Lower leg skin (tissue), 4 donors: ENCODE results near the gene HP1BP3. TPM values are rescaled to one million over a fixed set of nuclear protein-coding genes. Genes with fewer than 3 reads are reported as not detected.
A peak's percentile ranks its signal among the peaks of the same experiment; 100 is the strongest.

ENCODE experiments used
- DNase-seq, 2 donors: peaks; one replicate each; pipeline ENCODE4 v3.0.0-alpha.2; 2019; ENCODE audit warnings: low spot score in 2 of 2
- H3K4me3 ChIP-seq: fragments of 200-600 bp; sonication (generic); 2 replicates; pipeline ENCODE4 v1.5.1; 2017; ENCODE audit warnings: mild to moderate bottlenecking, low read depth; ENCODE audit not compliant: poor library complexity, severe bottlenecking
- CTCF ChIP-seq, 3 donors: fragments of 450-650 bp; IDR thresholded peaks; one replicate each; pipeline ENCODE4 v1.5.1; 2016; ENCODE audit warnings: antibody characterized with exemption in 3 of 3, mild to moderate bottlenecking in 3 of 3, moderate library complexity in 2 of 3
- POLR2A ChIP-seq, 2 donors: fragments of 450-650 bp; IDR thresholded peaks; one replicate each; pipeline ENCODE4 v1.6.1; 2016 to 2017; ENCODE audit warnings: antibody characterized with exemption in 2 of 2, mild to moderate bottlenecking in 1 of 2, moderate library complexity in 1 of 2
- WGBS, 2 donors: methylation state at CpG; one replicate each; pipeline ENCODE4 v1.1.5; 2018; 5-methylcytosine and 5-hydroxymethylcytosine counted together
- intact Hi-C: fragments of 100-400 bp; cut with DNase I; formaldehyde crosslinking; loops from one replicate; pipeline ENCODE4 v1.15.0; 2023; ENCODE audit warnings: low total_unique reads
- total RNA-seq, 4 donors: library from RNA; depleted of rRNA; stranded (reverse); fragments of >200 nt; gene quantifications; one replicate each; pipeline ENCODE4 v1.1.0, GENCODE V29; 2016

The HP1BP3 gene
- total RNA-seq, 4 donors from 2014 or later, result 154 to 242 (median 190) TPM

- WGBS, 2 donors, result 93% methylated on average over 2 of the region's 2 CpGs
- no peak overlapping the region for H3K4me3 ChIP-seq
- no peak for TF ChIP-seq POLR2A (IDR thresholded peaks at IDR 0.05)
- no peak for TF ChIP-seq CTCF (IDR thresholded peaks at IDR 0.05)
- DNase-seq, result no peak
- intact Hi-C loops, result no loop called here
Observed at GRCh38 chr1:20740781-20741180, 46.3 kb downstream of the HP1BP3 start.

GRCh38 chr1:20739225-20739624 lies 47.9 kb downstream of the HP1BP3 start:
- TF ChIP-seq CTCF (IDR thresholded peaks at IDR 0.05) (no peak), POLR2A (IDR thresholded peaks at IDR 0.05) (no peak)
- WGBS, 2 donors, result 55 to 77% methylated on average over 2 of the region's 2 CpGs
- H3K4me3 ChIP-seq, result no peak overlapping the region
- intact Hi-C loops, result no loop called here
- DNase-seq, result no peak

GRCh38 chr1:20735581-20736111 lies 51.5 kb downstream of the HP1BP3 start:
- no peak overlapping the region for H3K4me3 ChIP-seq
- WGBS, 2 donors, result 58 to 70% methylated on average over 7 of the region's 7 CpGs
- DNase-seq, result no peak
- TF ChIP-seq CTCF (IDR thresholded peaks at IDR 0.05) (no peak), POLR2A (IDR thresholded peaks at IDR 0.05) (no peak)
- intact Hi-C loops, result no loop called here

GRCh38 chr1:20733360-20733975 lies 53.6 kb downstream of the HP1BP3 start:
- intact Hi-C loops, result no loop called here
- 20 to 29% methylated on average over 7 of the region's 7 CpGs for WGBS, 2 donors
- TF ChIP-seq CTCF (IDR thresholded peaks at IDR 0.05), result no peak
- TF ChIP-seq POLR2A (IDR thresholded peaks at IDR 0.05), result no peak
- DNase-seq, result no peak
- no peak overlapping the region for H3K4me3 ChIP-seq

- intact Hi-C loops, result no loop called here
- DNase-seq, result peak; percentile 89 to 96
Observed at GRCh38 chr1:20732588-20733359, 54.3 kb downstream of the HP1BP3 start, which contains the start of gene SH2D5. SH2D5 (minus strand) TSS chr1:20732703; CDS start chr1:20728044, 4,659 bp downstream.

More at GRCh38 chr1:20732588-20733359, 54.3 kb downstream of the HP1BP3 start, which contains the start of gene SH2D5:
- peak within 1 kb of the TSS; percentile 25 for H3K4me3 ChIP-seq
- no peak for TF ChIP-seq POLR2A (IDR thresholded peaks at IDR 0.05)
- TF ChIP-seq CTCF (IDR thresholded peaks at IDR 0.05), result no peak
- WGBS, 2 donors, result 1% methylated on average over 37 to 38 of the region's 38 CpGs
